ENCODE data around the gene MYO5B.

MYO5B gene

GRCh38 chr18:49961271-49961670 is 233.7 kb downstream of the MYO5B start:
- no peak for DNase-seq

GRCh38 chr18:49960376-49960775 is 234.6 kb downstream of the MYO5B start:
- DNase-seq, result no peak

GRCh38 chr18:49959176-49959575 is 235.8 kb downstream of the MYO5B start:
- DNase-seq, result no peak

GRCh38 chr18:49955263-49955662 is 239.7 kb downstream of the MYO5B start:
- no peak for DNase-seq

GRCh38 chr18:49953391-49953790 is 241.6 kb downstream of the MYO5B start:
- DNase-seq, result no peak

- no peak for DNase-seq
Observed at GRCh38 chr18:49949951-49950395, 245.0 kb downstream of the MYO5B start.

GRCh38 chr18:49948975-49949374 is 246.0 kb downstream of the MYO5B start:
- no peak for DNase-seq

GRCh38 chr18:49944663-49945062 is 250.3 kb downstream of the MYO5B start:
- no peak for DNase-seq

- no peak for DNase-seq
Observed at GRCh38 chr18:49936821-49937220, 258.1 kb downstream of the MYO5B start.

- no peak for DNase-seq
Observed at GRCh38 chr18:49935215-49935614, 259.7 kb downstream of the MYO5B start.

- DNase-seq, result no peak
Observed at GRCh38 chr18:49934457-49934856, 260.5 kb downstream of the MYO5B start.

- DNase-seq, result no peak
Observed at GRCh38 chr18:49933530-49934128, 261.3 kb downstream of the MYO5B start.

- no peak for DNase-seq
Observed at GRCh38 chr18:49931760-49932159, 263.2 kb downstream of the MYO5B start.

GRCh38 chr18:49931179-49931578 is 263.8 kb downstream of the MYO5B start:
- DNase-seq, result no peak

- no peak for DNase-seq
Observed at GRCh38 chr18:49926106-49926745, 268.7 kb downstream of the MYO5B start.

- no peak for DNase-seq
Observed at GRCh38 chr18:49924293-49924983, 270.5 kb downstream of the MYO5B start.

- no peak for DNase-seq
Observed at GRCh38 chr18:49922228-49922627, 272.7 kb downstream of the MYO5B start.

- DNase-seq, result no peak
Observed at GRCh38 chr18:49921318-49921985, 273.5 kb downstream of the MYO5B start.

- DNase-seq, result no peak
Observed at GRCh38 chr18:49920731-49921130, 274.2 kb downstream of the MYO5B start.

- no peak for DNase-seq
Observed at GRCh38 chr18:49917742-49918141, 277.2 kb downstream of the MYO5B start.

- DNase-seq, result no peak
Observed at GRCh38 chr18:49915352-49915751, 279.6 kb downstream of the MYO5B start.

GRCh38 chr18:49913221-49913620 is 281.7 kb downstream of the MYO5B start:
- no peak for DNase-seq

GRCh38 chr18:49911427-49911826 is 283.5 kb downstream of the MYO5B start:
- DNase-seq, result no peak

- DNase-seq, result no peak
Observed at GRCh38 chr18:49910986-49911385, 284.0 kb downstream of the MYO5B start.
